HG02885 (cell line): ENCODE measurements around the gene ZDHHC12.

ENCODE experiments used
- ATAC-seq: cut with Tn5 transposase; IDR thresholded peaks from one replicate; pipeline ENCODE4 v1.9.1; 2021; ENCODE audit warnings: mild to moderate bottlenecking; ENCODE audit not compliant: unreplicated experiment, poor library complexity

ZDHHC12 gene

DNA sequence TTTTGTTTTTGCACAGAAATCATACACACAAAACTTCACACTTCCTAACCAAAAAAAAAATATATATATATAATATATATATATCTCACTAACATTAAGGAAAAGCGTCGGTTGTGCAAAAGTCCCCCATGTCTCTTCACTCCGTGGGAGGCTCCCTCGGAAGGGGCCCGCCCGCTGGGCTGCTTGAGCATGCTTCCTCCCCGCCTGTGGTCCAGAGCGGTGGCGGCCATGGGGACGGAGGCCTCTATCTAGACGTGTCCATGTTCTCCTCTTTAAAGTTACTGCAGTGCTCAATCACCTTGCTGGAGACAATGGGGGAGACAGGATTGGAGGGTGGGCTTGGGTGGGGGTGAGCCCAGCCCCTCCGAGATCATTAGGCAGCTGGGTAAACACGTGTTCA is 7.2 kb upstream of the ZDHHC12 start:
- no peak for ATAC-seq

DNA sequence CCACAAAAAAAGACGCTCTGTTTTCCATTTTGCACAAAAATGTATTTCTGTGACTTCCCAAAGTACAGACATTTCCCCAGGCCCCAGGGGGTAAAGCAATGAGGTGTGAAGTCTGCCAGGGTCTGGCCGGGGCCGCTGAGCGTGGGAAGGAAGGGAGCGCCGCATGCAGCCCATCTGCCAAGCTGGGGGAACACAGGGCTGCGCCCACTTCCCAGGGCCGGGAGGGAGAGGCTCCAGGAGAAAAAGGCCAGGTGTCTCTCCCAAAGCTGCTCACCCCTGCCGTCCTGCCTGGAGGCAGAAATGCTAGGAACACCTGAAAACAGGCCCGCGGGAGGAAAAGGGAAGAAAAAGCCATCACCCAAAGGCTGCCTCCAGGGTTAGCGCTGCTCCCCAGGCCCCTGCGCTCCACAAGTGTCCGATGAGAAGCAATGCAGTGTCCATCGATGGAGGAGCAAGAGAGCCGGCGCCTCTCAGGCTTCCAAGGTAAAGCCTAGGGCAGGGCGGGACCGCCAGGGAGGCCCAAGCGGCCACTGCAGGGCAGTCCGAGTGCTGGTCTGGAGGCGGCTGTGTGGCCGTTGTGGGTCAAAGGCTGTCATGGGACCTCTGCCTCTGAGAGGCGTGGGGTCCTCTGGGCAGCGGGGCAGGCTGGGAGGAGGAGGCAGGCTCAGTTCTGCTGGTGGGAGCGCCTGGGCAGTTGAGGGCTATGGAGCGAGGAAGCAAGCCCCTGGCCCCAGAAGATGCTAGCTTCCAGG is 6.0 kb upstream of the ZDHHC12 start:
- ATAC-seq: no peak

DNA sequence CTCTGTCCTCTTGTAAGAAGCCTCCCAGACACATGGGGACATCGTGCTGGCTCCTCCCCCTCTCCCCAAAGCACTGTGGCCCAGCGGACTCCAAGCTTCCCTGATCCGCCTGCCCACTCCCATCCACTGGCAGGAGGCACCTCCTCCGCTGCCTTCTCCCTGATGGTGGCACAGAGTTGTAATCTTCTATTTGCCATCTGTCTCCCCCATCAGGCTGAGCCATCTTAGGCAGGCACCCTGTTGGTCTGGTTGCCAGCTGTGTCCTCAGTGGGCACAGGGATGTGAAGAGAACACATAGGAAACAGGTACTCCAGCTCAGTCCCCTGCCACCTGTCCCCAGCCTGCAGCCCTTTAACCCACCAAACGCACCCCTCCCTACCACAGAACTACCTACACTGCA is 5.4 kb upstream of the ZDHHC12 start:
- ATAC-seq: no peak

DNA sequence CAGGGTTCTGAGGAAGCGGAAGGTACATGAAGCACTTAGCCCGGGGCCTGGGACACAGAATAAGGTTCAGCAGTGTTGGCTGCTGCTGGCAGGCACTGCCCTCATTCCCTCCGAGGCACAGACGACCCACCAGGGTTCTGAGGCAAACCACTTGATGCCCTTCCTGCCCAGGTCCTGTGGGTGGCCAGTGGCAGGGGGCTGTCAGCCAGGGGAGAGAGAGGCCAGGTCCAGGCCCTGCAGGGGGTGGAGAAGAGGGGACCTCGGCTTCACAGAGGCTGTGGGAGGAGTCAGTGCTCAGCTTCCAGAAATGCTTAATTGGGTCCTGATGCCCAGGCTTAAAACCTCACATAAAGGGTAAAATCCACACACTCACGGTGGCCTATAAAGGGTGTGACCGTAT is 4.4 kb upstream of the ZDHHC12 start:
- no peak for ATAC-seq

DNA sequence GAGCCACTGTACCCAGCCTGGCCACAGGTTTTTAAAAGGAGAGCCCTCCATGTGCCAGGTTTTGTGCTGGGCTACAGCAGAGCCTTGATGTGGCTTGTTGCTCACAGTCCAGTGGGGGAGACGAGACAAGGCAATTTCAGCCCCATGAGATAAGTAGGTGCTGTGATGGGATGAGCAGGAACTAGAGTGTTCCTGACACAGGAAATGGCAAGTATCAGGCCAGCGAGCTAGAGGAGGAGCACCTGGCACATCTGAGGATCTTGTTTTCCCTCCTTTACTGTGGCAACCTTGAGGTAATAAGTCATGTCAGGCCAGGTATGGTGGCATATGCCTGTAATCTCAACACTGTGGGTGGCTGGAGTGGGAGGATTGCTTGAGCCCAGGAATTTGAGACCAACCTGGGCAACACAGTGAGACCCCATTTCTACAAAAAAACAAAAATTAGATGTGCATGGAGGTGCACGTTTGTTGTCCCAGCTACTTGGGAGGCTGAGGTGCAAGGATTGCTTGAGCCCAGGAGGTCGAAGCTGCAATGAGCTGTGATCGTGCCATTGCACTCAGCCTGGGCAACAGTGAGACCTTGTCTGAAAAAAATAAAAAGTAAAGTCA is 3.8 kb upstream of the ZDHHC12 start:
- no peak for ATAC-seq

DNA sequence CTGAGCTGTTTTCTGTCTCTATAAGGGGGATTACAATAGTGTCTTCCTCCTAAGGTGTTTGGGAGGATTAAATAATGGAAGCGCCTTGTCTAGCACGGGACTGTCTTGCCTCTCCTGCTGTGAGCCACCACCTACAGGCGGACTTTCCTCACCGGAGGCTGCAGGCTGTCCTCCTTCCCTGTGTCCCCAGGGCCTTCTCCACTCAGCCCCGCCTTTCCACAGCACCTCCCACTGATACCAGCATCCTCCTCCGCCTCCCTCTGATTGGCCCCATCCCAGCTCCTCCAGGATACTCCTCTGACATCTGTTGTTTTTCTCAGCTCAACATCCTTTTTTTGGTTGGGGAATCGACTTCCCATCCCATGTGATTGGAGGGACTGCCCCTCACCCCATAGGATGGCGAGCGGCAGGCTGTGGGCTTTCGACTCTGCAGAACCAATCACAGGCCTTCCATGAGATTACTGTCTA is 851 bp upstream of the ZDHHC12 start:
- no peak for ATAC-seq

DNA sequence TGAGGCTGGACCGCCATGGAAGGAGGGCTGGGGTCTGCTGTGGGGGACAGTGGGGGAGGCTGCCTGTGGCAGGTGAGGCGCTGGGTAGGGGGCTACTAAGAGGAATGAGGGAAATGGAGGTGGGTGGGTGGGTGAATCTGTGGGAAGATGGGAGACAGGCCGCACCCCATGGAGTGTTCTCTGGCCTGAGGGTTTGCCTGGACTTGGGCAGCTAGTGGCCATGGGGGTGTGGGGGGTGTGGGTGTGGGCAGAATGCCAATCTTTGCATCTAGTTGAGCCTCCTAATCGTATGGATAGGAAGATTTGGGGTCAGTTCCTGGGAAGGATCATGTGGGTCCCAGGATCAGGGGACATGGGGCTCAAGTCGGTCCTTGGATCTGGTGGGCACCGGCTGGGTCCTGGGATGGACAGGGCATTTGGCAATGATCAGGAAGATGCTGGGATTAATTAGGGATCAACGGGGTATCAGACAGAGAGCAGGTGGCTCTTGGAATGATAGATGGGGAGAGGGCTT is 518 bp downstream of the ZDHHC12 start:
- no peak for ATAC-seq

DNA sequence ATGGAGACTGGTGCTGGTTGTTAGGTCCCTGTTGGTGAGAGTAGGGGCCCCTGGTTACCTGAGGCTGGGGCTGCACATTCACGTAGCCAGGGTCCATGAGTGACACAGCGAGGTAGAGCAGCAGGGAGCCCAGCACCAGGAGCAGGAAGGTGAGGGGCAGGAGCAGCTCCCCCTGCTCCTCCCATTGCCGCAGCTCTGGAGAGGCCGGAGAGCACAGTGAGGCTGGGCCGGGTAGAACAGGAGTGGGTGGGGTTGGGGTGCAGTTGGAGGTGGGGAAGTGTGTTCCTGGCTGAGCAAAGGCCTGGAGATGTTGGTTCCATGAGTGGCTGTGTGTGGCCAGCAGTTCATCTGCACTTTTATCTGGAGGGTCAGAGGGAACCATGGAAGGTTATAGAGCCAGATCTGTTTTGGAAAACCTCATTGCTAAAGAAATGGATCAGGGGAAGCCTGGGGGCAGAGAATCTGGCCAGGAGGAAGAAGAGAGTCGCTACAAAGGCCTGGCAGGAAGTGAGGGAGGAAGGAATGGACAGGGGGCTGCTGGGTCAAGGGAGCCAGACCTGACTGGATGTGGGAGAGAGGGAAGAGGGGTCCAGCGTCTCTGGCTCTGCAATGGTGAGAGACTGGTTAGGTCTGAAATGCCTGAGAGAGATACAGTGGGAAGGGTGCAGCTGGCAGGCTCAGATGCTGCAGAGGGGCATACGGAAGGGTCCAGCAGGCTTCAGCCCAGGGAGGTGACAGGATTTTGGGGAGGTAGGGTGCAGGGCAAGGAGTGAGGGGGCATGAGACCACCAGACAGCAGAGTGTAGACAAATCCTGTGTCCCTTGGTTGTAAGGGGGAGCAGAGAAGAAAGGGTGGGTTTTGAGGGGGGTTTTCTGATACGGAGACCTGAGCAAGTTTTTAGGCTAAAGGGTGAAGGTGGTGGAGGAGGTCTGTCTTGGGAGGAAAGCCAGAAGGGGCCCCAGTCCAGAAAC is 1.3 kb downstream of the ZDHHC12 start:
- ATAC-seq: no peak

DNA sequence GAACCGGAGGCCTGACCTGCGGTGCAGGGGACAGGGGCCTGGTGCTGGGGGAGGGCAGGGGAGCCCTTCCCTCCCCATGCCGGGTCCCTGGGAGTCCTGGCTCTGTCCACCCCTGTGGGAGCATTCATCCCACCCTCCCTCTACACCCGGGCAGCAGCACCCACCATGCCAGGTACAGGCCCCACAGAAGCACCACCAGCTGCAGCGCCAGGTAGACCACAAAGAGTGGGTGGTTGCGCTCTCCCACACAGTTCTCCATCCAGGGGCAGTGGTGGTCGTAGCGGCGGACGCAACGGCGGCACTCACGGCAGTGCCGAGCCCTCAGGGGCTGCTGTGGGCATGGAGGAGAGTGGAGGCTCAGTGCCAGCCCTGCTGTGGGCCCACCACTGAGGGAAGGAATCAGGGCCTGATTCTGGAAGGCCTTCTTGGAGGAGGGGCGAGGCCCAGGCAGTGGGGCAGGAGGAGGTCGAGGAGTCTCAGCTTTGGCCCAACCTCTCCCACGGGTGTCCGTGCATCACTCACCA is 2.4 kb downstream of the ZDHHC12 start:
- no peak for ATAC-seq

DNA sequence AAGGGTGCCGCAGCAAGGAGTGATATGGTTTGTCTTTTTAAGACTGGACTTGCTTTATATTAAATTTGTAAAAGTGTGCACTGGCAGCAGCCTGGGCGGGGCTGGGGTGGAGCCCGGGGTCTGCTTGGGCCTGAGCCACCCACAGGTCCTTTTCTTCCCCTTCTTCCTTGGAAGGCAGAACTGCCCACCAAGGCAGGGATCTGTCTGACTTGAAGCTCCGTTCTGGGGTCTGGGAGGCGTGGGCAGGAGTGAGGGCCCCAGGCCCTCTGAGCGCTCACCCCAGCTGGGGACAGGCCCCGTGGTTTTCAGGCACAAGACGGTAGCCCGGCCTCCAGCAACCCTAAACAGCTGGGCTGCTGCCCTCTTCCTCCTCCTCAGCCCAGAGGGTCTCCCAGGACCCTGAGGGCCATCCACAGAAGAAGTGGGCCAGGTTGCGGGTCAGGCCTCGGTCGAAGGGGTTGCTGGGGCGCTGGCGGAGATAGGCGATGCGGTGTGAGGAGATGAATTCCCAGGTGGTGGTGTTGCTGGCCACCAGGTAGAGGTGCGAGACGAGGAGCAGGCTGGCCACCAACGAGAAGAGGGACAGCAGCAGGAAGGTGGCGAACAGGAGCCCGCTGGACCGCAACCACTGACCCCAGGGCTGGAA is 3.0 kb downstream of the ZDHHC12 start:
- no peak for ATAC-seq

DNA sequence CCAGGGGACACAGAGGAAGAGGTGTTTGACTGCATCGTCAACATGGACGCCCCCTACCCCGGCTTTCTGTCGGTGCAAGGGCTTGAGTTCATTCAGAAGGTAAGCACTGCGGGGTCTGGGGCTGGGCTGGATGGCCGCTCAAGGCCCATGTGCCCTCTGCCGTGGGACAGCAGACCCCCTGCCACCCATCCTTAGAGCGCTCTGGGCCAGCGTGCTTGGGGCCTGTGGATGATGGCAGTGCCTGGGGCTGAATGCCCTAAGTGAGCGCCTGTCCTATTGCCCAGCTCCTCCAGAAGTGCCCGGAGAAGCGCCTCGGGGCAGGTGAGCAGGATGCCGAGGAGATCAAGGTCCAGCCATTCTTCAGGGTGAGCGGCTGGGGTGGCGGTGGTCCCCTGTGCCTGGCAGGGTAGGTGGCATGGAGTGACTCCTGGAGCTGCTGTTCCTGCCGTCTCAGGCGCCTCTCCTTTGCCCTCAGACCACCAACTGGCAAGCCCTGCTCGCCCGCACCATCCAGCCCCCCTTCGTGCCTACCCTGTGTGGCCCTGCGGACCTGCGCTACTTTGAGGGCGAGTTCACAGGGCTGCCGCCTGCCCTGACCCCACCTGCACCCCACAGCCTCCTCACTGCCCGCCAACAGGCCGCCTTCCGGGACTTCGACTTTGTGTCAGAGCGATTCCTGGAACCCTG is 3.9 kb downstream of the ZDHHC12 start:
- ATAC-seq: no peak

DNA sequence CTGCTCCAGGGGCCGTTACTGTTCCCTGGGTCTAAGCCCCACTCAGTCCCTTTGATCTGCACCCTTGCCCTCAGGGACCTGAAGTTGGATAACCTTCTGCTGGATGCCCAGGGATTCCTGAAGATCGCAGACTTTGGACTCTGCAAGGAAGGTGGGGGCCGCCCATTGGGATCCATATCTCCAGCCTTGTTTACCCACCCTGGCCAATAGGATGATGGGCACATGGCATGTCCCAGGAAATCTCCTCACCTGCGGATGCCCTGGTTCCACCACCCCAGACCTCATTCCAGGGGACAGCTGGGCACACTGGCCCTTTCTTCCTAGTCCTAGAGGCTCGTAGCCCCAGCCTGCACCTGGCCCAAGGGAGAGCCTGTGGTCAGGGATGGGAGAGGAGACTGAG is 5.5 kb downstream of the ZDHHC12 start:
- ATAC-seq: no peak

DNA sequence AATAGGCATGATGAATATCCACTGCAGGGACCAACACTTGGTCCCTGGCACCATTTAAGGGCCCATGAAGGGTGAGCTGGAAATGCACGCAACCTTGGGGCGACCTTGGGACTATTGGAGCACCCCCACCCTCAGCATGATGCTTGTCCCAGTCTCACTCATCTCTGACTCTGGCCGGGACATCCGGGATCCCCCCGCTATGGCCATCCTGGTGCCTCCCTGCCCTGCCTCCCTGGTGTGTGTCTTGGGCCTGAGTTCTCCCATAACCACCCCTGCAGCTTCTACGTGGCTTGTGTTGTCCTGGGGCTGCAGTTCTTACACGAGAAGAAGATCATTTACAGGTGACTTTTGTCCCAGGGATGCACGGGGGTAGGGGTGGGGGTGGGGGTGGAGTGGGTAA is 5.9 kb downstream of the ZDHHC12 start:
- no peak for ATAC-seq

DNA sequence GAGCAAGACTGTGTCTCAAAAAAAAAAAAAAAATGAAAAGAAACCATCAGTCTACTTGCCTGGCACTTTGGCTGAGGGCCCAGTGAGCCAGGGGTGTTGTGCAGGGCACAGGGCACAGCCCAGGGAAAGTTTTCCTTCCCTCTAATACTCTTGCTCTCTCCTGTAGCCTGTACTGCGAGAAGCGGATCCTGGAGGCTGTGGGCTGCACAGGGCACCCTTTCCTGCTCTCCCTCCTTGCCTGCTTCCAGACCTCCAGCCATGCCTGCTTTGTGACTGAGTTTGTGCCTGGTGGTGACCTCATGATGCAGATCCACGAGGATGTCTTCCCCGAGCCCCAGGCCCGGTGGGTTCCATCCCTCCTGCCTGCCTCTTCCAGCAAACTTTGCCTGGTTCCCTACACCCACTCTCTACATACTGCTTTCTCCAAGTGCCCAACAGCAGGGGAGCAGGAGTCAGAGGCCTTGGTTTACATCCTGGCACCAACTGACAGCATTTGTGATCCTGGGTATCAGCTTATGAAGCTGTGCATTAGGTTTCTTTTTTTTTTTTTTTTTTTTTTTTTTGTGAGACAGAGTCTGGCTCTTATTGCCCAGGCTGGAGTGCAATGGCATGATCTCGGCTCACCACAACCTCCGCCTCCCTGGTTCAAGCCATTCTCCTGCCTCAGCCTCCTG is 7.2 kb downstream of the ZDHHC12 start:
- no peak for ATAC-seq

DNA sequence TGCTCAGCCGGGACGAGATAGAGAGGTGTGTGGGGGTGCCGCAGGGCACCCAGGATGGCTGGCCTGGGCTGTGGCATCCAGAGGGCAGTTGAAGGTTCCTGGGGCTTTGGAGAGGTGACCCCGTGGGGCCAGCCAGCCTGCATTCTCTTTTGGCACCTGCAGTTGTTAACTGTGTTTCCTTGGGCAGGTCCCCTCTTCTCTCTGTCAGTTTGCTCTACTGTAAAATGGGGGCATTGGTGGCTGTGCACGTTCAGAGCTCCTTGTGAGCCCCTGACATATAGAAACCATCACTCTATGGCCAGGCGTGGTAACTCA is 8.5 kb downstream of the ZDHHC12 start:
- ATAC-seq: no peak

DNA sequence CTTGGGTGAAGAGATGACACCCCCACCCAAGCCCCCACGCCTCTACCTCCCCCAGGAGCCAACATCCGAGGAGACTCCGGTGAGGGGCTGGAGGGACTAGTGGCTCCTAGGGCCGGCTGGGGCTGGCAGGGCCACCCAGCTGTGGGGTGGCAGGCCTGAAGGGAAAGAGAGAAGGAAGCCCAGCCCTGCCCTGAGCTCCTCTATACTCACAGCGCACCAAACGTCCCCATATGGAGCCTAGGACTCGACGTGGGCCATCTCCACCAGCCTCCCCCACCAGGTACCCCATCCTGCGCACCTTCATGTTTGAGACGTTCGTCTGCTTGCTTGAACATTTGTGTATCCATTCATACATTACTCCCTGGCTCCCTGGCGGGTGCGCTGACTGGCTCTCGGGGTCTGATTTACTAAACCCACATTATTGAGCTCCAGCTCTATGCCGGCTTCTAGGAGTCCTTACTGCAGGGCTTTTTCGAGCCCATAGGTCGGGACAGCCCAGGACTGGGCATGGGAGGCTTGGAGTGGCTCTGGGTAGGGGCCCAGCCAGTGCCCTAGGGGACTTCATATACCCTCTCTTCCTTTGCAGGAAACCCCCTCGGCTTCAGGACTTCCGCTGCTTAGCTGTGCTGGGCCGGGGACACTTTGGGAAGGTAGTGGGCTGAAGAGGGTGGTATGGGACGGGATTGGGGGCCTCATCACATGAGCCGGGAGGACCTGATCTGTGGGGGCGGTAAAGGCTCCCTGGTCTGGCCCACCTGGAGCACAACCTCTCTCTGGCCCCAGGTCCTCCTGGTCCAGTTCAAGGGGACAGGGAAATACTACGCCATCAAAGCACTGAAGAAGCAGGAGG is 9.1 kb downstream of the ZDHHC12 start:
- no peak for ATAC-seq

DNA sequence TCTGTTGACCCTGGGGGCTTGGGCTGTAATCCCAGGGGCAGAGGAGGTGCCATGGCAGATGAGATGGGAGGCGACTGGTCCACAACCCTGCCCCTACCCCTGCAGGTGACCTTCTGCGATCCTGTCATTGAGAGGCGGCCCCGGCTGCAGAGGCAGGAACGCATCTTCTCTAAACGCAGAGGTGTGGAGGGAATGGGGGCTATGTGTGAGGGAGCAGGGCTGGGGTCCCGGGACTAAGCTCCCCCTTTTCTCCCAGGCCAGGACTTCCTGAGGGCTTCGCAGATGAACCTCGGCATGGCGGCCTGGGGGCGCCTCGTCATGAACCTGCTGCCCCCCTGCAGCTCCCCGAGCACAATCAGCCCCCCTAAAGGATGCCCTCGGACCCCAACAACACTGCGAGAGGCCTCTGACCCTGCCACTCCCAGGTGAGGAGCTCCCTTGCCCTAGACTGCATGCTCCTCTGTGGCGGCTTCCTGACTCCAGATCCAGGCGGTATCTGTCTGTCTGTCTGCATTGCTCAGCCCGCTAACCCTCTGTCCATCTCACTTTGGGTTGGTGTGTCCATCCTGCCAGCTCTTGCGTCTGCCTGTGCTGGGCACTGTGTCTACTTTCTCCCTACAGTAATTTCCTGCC is 9.9 kb downstream of the ZDHHC12 start:
- ATAC-seq: no peak

DNA sequence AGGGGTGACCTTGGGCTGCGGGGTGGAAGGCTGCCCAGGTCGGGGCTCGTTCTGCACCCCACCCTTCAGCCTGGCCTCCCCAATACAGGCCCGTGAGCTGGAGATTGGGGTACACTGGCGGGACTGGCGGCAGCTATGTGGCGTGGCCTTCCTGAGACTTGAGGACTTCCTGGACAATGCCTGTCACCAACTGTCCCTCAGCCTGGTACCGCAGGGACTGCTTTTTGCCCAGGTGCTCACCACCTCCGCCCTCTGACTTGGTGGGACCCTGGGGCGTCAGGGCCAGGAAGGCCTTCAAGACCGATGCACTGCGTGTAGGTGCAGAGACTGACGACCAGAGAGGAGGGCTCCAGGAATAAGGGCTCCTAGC is 10.5 kb downstream of the ZDHHC12 start:
- ATAC-seq: no peak
